Spleen (tissue), 11 donors: ENCODE results near the gene OST4. TPM values are rescaled to one million over a fixed set of nuclear protein-coding genes. Genes with fewer than 3 reads are reported as not detected.

Experiments used
- DNase-seq: peaks from one replicate; pipeline ENCODE4 v3.0.0-alpha.2; 2020
- H3K27ac ChIP-seq, 8 donors: fragments of 200-600 bp; sonication (generic) in 7 of 8; 1 replicate in 4 of 8; 2 replicates in 4 of 8; pipeline versions ENCODE4 v1.5.0 to v1.8.0; 2016 to 2021; ENCODE audit warnings: inconsistent platforms in 4 of 8, mild to moderate bottlenecking in 4 of 8, moderate library complexity in 1 of 8
- H3K27me3 ChIP-seq, 7 donors: fragments of 200-600 bp; sonication (generic) in 6 of 7; replicated peaks in 1 of 7; 1 replicate in 4 of 7; 2 replicates in 3 of 7; pipeline versions ENCODE4 v1.5.0 to v1.8.0; 2016 to 2021; ENCODE audit warnings: inconsistent platforms in 3 of 7, mild to moderate bottlenecking in 1 of 7
- H3K36me3 ChIP-seq, 6 donors: fragments of 200-600 bp; sonication (generic) in 5 of 6; 1 replicate in 4 of 6; 2 replicates in 2 of 6; pipeline versions ENCODE4 v1.5.0 to v1.8.0; 2016 to 2021; ENCODE audit warnings: inconsistent platforms in 2 of 6
- H3K4me1 ChIP-seq, 6 donors: fragments of 200-600 bp; sonication (generic) in 5 of 6; 1 replicate in 3 of 6; 2 replicates in 3 of 6; pipeline versions ENCODE4 v1.5.0 to v1.8.0; 2016 to 2021; ENCODE audit warnings: inconsistent platforms in 3 of 6
- H3K4me3 ChIP-seq, 8 donors: fragments of 200-600 bp; sonication (generic) in 7 of 8; 1 replicate in 4 of 8; 2 replicates in 4 of 8; pipeline versions ENCODE4 v1.5.0 to v1.8.0; 2016 to 2021; ENCODE audit warnings: inconsistent platforms in 4 of 8, mild to moderate bottlenecking in 4 of 8, moderate library complexity in 2 of 8
- H3K9me3 ChIP-seq, 8 donors: fragments of 200-600 bp; sonication (generic) in 7 of 8; 1 replicate in 4 of 8; 2 replicates in 4 of 8; pipeline versions ENCODE4 v1.5.0 to v1.8.0; 2016 to 2021; ENCODE audit warnings: inconsistent platforms in 4 of 8
- CTCF ChIP-seq, 11 experiments: fragments of 200-600 bp in 7 of 11; fragments of 450-650 bp in 4 of 11; sonication (generic) in 4 of 11; IDR thresholded peaks in 8 of 11; conservative IDR thresholded peaks in 3 of 11; 1 replicate in 7 of 11; 2 replicates in 4 of 11; pipeline versions ENCODE4 v1.4.0 to v1.8.0; 2016 to 2021; ENCODE audit warnings: antibody characterized with exemption in 11 of 11, inconsistent platforms in 4 of 11, mild to moderate bottlenecking in 1 of 11
- POLR2A ChIP-seq, 3 donors: fragments of 450-650 bp; IDR thresholded peaks; one replicate each; pipeline ENCODE4 v1.5.1; 2017; ENCODE audit warnings: antibody characterized with exemption in 3 of 3, mild to moderate bottlenecking in 1 of 3
- POLR2AphosphoS5 ChIP-seq, 3 donors: sonication (generic); formaldehyde crosslinking; IDR thresholded peaks; one replicate each; pipeline ENCODE4 v1.5.1; 2017; ENCODE audit warnings: antibody characterized with exemption in 3 of 3
- WGBS, 5 donors: extraction: QIAGEN DNeasy Blood & Tissue Kit in 3 of 5; methylation state at CpG; one replicate each; pipeline versions ENCODE4 v1.1.5 to v1.1.7; 2013 to 2018; 5-methylcytosine and 5-hydroxymethylcytosine counted together
- intact Hi-C: fragments of 100-400 bp; cut with DNase I; formaldehyde crosslinking; loops from one replicate; pipeline ENCODE4 v1.15.0; 2023; ENCODE audit warnings: low total_unique reads
- polyA plus RNA-seq, 3 donors: library from polyadenylated mRNA; stranded (reverse); fragments of 200-250 nt; gene quantifications; one replicate each; pipeline ENCODE4 v1.2.1, GENCODE V29; 2013
- total RNA-seq, 7 donors: library from RNA; depleted of rRNA in 3 of 7; stranded (reverse); fragments of >200 nt in 3 of 7; fragmentation: NEBNext Ultra II Directional in 4 of 7; extraction: Animal tissue kit (Norgen Biotek cat#: 25700) in 4 of 7; gene quantifications; one replicate each; pipeline versions ENCODE4 v1.1.0 to v1.2.1, GENCODE V29; 2016 to 2021
- donor health status: healthy with polysubstance abuse.
- donor health status: DM: no; HTN: no; CAD: no; lungs with moderate emphysema.
- donor health status: DM: no; HTN: no; CAD: no.
- donor health status: Bipolar disorder and iron deficiency.
- donor health status: healthy.
- donor health status: DM: no; HTN: no; CAD: no.
- donor health status: DM: yes; HTN: yes; CAD: no.

Gene OST4
- total and polyA plus RNA-seq, 10 donors = 197 to 556 (median 264) TPM

GRCh38 chr2:27038631-27039339, 32.7 kb downstream of the OST4 start:
- Histone ChIP-seq H3K36me3 (peaks cover 5 to 91% (median 66%) of the 10 kb centered on the region in 6 donors), H3K27ac (no peak overlapping the region), H3K4me1 (peaks cover 7 to 54% (median 37%) of the 10 kb centered on the region in 6 donors), H3K9me3 (no peaks in the 10 kb centered on the region), H3K4me3 (no peak overlapping the region), H3K27me3 (no peaks in the 10 kb centered on the region)
- peak in 1 of 3 donors; percentile 37 for TF ChIP-seq POLR2AphosphoS5 (IDR thresholded peaks at IDR 0.05)
- no peak for TF ChIP-seq POLR2A (IDR thresholded peaks at IDR 0.05)
- intact Hi-C loops = no loop called here
- 82 to 91% (median 87%) methylated on average over 13 to 17 of the region's 17 CpGs for WGBS, 5 donors
- DNase-seq = peak; percentile 58

GRCh38 chr2:27038012-27038411, 33.4 kb downstream of the OST4 start:
- Histone ChIP-seq H3K4me3 (no peak overlapping the region), H3K27ac (peak overlapping the region in 1 of 8 donors; percentile 14), H3K9me3 (no peaks in the 10 kb centered on the region), H3K27me3 (no peaks in the 10 kb centered on the region), H3K36me3 (peaks cover 5 to 85% (median 66%) of the 10 kb centered on the region in 6 donors), H3K4me1 (peaks cover 11 to 60% (median 43%) of the 10 kb centered on the region in 6 donors)
- WGBS, 5 donors = 82 to 96% (median 95%) methylated on average over 3 to 6 of the region's 6 CpGs
- DNase-seq = no peak
- TF ChIP-seq POLR2A (IDR thresholded peaks at IDR 0.05) = no peak
- TF ChIP-seq CTCF (IDR thresholded peaks at IDR 0.05 in 8 of 11, conservative IDR thresholded peaks at IDR 0.05 in 3 of 11) = no peak
- no peak for TF ChIP-seq POLR2AphosphoS5 (IDR thresholded peaks at IDR 0.05)
- intact Hi-C loops = no loop called here

GRCh38 chr2:27033253-27033852, 38.1 kb downstream of the OST4 start:
- H3K36me3 ChIP-seq = peaks cover 5 to 48% (median 36%) of the 10 kb centered on the region in 6 donors
- intact Hi-C loops = no loop called here
- peaks cover 15 to 57% (median 33%) of the 10 kb centered on the region in 6 donors for H3K4me1 ChIP-seq
- 14 to 18% (median 17%) methylated on average over 9 to 11 of the region's 11 CpGs for WGBS, 5 donors
- H3K27me3 ChIP-seq = no peaks in the 10 kb centered on the region
- H3K27ac ChIP-seq = peak overlapping the region; percentile 81 to 90 (median 86)
- DNase-seq = no peak
- TF ChIP-seq POLR2A (IDR thresholded peaks at IDR 0.05) = no peak
- no peak for TF ChIP-seq POLR2AphosphoS5 (IDR thresholded peaks at IDR 0.05)
- TF ChIP-seq CTCF (IDR thresholded peaks at IDR 0.05 in 8 of 11, conservative IDR thresholded peaks at IDR 0.05 in 3 of 11) = no peak
- H3K9me3 ChIP-seq = no peaks in the 10 kb centered on the region
- peak overlapping the region; percentile 57 to 83 (median 78) for H3K4me3 ChIP-seq

- Histone ChIP-seq H3K4me3 (peak within 1 kb of the TSS; percentile 57 to 83 (median 78)), H3K4me1 (peaks cover 15 to 57% (median 33%) of the 10 kb centered on the region in 6 donors), H3K36me3 (peaks cover 5 to 44% (median 29%) of the 10 kb centered on the region in 6 donors), H3K9me3 (no peaks in the 10 kb centered on the region), H3K27me3 (no peaks in the 10 kb centered on the region), H3K27ac (peak within 1 kb of the TSS; percentile 81 to 90 (median 86))
- 0 to 1% (median 0%) methylated on average over 64 to 76 of the region's 76 CpGs for WGBS, 5 donors
- intact Hi-C loops = no loop called here
- DNase-seq = peak; percentile 98
- TF ChIP-seq CTCF (IDR thresholded peaks at IDR 0.05 in 8 of 11, conservative IDR thresholded peaks at IDR 0.05 in 3 of 11) = peak in 2 of 11 experiments; percentile 16 to 32
- TF ChIP-seq POLR2A (IDR thresholded peaks at IDR 0.05) = peak in 2 of 3 donors; percentile 35 to 54
- TF ChIP-seq POLR2AphosphoS5 (IDR thresholded peaks at IDR 0.05) = peak; percentile 92 to 94 (median 93)
Measured at GRCh38 chr2:27032495-27033252, 38.8 kb downstream of the OST4 start, which contains the start of gene TMEM214. TMEM214 (plus strand) TSS chr2:27032965; CDS start chr2:27033016, 51 bp downstream.
